Activated T-cell treated with anti-CD3 and anti-CD28 coated beads for 4 hours (primary cell): Measurements from ENCODE around the gene HMGCL.
"Not testable (repeated sequence)": the region's sequence is repeated elsewhere in the genome, so short reads cannot be mapped to it uniquely, and the experiment has no call there.

Source experiments
- DNase-seq: peaks from one replicate; pipeline ENCODE4 v3.0.0-alpha.2; 2020

Gene HMGCL

DNA sequence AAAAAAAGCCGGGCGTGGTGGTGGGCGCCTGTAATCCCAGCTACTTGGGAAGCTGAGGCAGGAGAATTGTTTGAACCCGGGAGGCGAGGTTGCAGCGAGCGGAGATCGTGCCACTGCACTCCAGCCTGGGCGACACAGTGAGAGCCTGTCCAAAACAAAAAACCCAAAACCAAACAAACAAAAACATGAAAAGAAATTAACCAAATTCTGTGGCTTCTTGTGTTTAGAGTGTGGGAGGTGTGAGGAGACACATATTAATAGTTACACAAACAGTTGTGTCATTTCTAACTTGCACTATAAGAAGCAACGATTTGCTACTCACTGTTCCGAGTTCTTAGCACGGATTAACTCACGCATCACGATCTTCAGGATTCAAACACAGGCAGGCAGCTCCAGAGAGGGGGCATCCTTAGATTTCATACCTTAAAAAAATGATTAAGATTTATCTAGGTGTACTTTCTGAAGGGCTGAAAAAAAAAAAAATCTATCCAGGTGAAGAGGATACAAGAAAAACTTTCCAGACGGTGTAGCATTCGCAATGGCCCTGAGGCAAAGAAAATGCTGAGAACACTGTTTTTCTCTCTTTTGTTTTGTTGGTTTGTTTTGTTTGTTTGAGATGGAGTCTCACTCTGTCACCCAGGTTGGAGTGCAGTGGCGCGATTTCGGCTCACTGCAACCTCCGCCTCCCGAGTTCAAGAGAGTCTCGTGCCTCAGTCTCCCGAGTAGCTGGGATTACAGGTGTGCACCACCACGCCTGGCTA is 713 bp upstream of the HMGCL start:
- no peak for DNase-seq

- DNase-seq, result no peak
These were observed 536 bp downstream of the HMGCL start for GRCh38 chr1:23824711-23825075.

DNA sequence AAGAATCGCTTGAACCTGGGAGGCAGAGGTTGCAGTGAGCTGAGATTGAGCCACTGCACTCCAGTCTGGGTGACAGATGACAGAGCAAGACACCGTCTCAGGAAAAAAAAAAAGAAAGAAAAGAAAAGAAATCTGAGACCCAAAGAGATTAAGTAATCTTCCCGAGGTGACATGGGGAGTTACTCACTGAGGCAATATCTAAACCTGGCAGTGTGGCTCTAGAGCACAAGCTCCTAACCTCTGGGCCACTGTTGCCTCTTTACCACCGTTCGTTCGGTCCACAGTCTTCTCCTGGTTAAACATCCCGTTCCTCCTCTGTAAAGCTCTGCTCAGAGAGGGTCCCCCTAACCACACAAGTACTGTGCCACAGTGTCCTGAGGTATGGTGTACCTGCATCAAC is 1.5 kb downstream of the HMGCL start:
- DNase-seq, result no peak

GRCh38 chr1:23817633-23818032 is 7.6 kb downstream of the HMGCL start:
- no peak for DNase-seq

DNA sequence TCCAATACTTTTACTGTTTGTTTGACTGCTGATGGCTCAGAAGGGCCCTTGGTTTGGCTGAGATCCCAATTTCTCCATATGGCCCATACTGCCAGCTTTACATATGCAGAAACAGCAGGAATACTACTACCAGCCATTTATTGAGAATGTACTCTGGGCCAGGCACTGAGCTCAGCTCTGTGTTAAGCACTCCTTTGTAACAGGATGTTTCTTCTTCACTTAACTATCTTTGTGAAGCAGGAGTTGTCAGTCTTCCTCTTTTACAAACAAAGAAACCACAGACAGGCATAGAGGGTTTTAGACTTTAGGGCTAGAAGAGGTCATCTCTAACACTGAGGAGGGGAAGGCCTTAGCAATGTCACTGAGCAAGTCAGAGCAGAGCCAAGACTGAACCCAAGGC is 8.3 kb downstream of the HMGCL start:
- no peak for DNase-seq

DNA sequence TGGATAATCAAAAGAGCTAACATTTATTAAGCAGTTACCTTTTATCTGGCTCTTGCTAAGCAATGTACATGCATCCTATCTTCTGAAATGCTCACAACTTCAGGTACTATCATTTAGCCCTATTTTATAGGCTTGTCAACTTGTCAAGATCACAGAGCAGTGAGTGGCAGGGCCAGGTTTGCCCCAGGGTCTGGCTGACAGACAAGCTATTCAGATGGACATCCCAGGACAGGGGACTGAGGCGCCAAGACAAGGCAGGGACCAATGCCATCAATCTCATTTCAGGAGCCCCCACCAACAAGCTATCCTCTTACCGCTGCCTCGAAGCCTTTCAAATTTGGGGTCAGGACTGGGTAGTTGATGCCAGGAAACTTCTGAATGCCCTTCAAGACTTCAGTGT is 8.9 kb downstream of the HMGCL start:
- no peak for DNase-seq

DNA sequence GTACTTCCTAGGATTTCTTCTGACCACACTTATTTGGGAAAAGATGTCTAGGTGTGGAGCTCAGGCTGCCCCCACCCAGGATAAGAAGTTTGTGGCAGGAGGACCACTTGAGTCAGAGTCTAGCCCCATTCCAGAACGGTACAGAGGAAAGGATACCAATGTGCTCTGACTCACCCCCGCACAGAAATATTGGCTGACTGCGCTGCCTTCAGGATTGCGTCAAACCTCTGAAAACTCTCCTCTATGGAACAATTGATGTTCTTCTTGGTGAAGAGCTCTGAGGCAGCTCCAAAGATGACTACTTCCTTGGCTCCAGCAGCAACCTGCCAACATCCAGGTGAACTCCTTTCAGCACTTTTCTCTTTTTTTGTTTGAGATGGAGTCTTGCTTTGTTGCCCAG is 11.2 kb downstream of the HMGCL start:
- no peak for DNase-seq

DNA sequence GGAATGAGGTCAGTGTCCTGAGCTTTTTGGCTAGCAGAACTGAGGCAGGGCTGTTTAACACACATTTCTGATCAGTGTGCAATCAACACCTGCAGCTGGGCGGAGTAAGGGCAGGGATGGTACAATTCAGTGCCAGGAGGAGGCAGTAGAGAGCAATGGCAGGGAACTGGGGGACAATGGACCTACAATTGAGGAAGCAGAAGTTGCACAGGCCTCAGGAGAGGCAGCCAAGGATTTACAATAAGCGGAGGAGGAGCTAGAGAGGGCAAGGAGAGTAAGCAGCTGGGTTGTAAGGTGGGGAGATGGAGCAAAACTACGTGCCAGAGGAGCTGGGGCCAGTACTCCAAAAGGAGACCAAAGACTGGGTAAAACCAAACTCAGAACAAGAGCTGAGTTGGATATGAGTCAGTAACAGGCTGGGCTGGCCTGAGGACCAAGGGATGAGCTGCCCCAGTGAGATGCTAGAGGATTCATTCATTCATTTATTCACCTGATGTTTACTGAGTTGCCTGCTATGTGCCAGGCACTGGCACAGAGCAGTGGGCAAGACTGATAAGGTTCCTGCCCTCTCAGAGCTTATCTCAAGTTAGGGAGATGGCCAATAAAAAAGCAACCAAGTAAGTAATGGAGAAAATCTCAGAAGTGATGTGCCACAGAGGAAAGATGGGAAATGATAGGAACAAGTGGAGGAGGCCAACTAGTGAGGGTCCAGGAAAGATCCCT is 14.2 kb downstream of the HMGCL start:
- DNase-seq, result no peak

DNA sequence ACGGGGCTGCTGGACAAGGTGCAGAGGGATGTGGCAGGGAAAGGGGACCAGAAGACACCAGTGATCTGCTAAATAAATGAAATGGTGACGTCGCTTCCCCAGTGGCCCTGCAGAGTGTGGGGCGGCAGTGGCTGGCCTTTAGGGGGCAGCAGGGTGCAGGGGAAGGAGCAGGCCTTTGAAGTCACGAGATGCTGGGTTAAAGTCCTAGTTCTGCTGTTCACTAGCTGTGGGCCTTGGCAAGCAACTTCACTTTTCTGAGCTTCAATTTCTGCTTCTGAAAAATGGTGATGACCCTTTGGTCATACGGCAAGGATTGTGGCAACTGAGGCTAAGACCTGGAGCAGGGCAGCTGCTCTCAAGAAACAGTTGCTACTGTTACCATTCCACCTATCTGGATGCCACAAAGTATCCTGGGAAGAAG is 15.5 kb downstream of the HMGCL start:
- peak; percentile 75 for DNase-seq

- no peak for DNase-seq
These were observed 17.8 kb downstream of the HMGCL start for GRCh38 chr1:23807453-23807852.

GRCh38 chr1:23806280-23806679 is 18.9 kb downstream of the HMGCL start:
- DNase-seq, result no peak

DNA sequence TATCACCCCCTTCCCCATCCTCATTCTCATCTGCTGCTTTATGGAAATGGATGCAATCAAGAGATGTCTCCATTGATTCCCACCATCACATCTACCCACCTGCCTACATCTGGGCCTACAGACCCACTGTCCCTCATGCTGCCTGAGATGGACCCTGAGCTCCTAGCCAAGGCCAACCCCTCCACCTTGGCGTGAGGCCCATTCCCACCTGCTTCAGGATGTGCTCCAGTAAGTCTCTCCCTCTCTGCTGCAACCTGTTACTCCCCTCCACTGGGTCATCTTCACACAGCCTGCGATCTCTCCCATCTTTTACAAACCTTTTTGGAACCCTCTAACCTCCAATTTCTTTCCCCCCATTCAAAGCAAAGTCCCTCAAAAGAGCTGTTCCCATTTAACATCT is 20.2 kb downstream of the HMGCL start:
- no peak for DNase-seq

GRCh38 chr1:23804183-23804835 is 20.9 kb downstream of the HMGCL start:
- no peak for DNase-seq

- no peak for DNase-seq
These were observed 21.6 kb downstream of the HMGCL start for GRCh38 chr1:23803674-23804073.

DNA sequence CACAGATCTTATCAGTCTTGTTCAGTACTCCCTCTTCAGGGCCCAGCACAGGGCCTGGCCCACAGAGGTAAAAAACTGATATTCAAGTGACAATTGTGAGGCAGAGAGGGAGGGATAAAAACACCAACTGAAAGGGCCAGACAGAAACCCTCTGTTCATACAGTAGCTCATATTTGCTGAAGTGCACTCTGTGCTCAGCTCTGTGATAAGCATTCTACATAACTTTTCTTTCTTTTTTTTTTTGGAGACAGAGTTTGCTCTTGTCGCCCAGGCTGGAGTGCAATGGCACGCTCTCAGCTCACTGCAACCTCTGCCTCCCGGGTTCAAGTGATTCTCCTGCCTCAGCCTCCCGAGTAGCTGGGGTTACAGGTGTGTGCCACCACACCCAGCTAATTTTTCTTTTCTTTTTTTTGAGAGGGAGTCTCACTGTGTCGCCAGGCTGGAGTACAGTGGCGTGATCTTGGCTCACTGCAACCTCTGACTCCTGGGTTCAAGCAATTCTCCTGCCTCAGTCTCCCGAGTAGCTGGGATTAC is 22.4 kb downstream of the HMGCL start:
- not testable (repeated sequence) for DNase-seq

GRCh38 chr1:23801876-23802275 is 23.4 kb downstream of the HMGCL start:
- DNase-seq, result no peak

- no peak for DNase-seq
These were observed 23.9 kb downstream of the HMGCL start for GRCh38 chr1:23801338-23801748.

- DNase-seq, result peak; percentile 98
These were observed 24.6 kb downstream of the HMGCL start, which contains the start of gene GALE for GRCh38 chr1:23800400-23801337. TSS of gene GALE (minus strand) at chr1:23800754. CDS start at chr1:23799007, 1,747 bp downstream.

DNA sequence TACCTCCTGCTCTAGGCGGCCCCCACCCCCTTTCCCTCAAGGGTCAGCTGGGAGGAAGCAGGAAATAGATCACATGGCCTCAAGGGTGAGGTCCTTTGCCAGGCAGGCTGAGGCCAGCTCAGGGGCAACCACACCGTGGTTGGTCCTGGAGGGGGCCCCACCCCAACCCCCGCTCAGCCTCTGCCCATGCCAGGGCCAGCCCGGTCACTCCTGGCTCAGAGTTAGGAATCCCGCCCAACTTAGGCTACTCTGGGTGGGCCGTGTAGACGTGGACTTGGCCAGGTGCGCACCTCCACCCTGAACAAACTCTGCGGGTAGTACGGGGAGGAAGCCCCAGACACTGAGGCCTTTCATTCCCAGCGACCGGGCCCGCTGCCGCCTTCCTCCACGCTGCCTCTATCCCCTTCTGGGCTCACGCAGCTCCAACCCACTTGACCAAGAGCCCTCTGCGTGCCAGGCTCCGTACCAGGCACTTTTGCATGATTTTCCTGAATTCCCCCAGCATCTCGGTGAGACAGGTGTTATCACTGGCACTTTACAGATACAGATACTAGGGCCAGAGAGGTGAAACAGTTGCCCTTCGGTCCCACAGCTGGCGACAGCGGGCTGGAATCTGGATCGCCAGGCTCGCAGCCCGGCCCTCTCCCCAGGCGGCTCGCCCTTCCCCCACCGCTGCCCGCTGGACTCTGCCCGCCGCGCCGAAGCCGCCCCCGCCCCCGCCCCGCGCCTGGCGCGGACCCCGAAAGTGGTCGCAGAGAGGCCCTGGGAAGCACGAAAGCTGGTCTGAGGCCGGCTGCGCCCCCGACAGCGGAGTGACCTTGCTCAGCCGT is 25.4 kb downstream of the HMGCL start:
- DNase-seq, result no peak

DNA sequence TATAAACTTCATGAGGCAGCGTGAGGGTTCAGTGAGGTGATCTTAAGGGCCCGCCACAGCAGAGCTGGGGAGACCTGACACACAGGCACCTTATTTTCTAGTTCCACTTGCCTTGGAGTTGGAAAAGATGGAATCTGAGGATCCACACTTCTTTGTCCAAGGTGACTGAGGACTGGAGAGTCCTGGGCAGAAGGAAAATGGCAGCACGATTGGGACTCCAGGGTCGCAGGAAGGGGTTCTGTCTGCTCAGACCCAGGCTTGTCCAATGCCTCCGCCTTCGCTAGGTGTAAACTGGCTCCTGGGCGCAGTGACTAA is 26.0 kb downstream of the HMGCL start:
- no peak for DNase-seq

DNA sequence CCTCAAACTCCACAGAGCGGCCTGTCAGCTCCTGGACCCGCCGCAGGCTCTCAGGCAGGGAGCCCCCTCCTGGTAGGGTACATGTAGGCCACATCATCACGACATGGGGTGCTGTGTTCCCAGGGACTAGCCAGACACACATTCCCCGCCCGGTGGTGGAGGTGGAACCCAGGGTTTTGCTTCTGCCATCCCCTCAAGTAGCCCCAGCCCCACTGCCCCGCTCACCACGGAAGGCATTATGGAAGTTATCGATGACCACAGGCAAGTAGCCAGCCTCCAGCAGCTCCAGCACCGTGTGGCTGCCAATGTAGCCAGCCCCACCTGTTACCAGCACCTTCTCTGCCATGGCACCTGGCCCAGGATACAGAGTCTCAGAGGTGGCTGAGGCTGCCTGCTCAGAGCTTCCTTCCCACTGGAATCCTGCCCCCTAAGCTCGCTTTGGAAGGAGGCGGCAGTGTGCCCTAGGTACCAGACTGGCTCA is 26.5 kb downstream of the HMGCL start:
- no peak for DNase-seq
